Peyer's patch (tissue), 4 donors: ENCODE data around the gene FITM2. TPM values are rescaled to one million over a fixed set of nuclear protein-coding genes. Genes with fewer than 3 reads are reported as not detected.

Experiments
- DNase-seq, 3 donors: peaks; one replicate each; pipeline ENCODE4 v3.0.0-alpha.2; 2017 to 2019
- H3K27ac ChIP-seq, 4 donors: fragments of 200-600 bp; sonication (generic); one replicate each; pipeline ENCODE4 v1.5.1; 2016 to 2019
- H3K27me3 ChIP-seq, 2 donors: fragments of 200-600 bp; sonication (generic); one replicate each; pipeline ENCODE4 v1.5.1; 2019
- H3K36me3 ChIP-seq, 3 donors: fragments of 200-600 bp; sonication (generic); one replicate each; pipeline ENCODE4 v1.5.1; 2016 to 2019
- H3K4me1 ChIP-seq, 4 donors: fragments of 200-600 bp; sonication (generic); one replicate each; pipeline ENCODE4 v1.5.1; 2016 to 2019
- H3K4me3 ChIP-seq, 4 donors: fragments of 200-600 bp; sonication (generic); 1 replicate in 3 of 4; 2 replicates in 1 of 4; pipeline ENCODE4 v1.5.1; 2016 to 2019; ENCODE audit warnings: mild to moderate bottlenecking in 1 of 4
- H3K9me3 ChIP-seq, 4 donors: fragments of 200-600 bp; sonication (generic); one replicate each; pipeline ENCODE4 v1.5.1; 2016 to 2019; ENCODE audit warnings: mild to moderate bottlenecking in 1 of 4
- POLR2A ChIP-seq, 2 donors: fragments of 450-650 bp; IDR thresholded peaks; one replicate each; pipeline ENCODE4 v1.5.1; 2017; ENCODE audit warnings: antibody characterized with exemption in 2 of 2, mild to moderate bottlenecking in 2 of 2, moderate library complexity in 2 of 2
- total RNA-seq, 4 donors: library from RNA; depleted of rRNA; stranded (reverse); fragments of >200 nt; gene quantifications; one replicate each; pipeline ENCODE4 v1.1.0, GENCODE V29; 2016
- TF ChIP-seq, protein P1 (sequence below), 6 experiments: fragments of 450-650 bp in 4 of 6; fragments of 200-600 bp in 2 of 6; sonication (generic) in 1 of 6; IDR thresholded peaks; one replicate each; pipeline ENCODE4 v1.5.1; 2017 to 2019; ENCODE audit warnings: antibody characterized with exemption in 6 of 6, mild to moderate bottlenecking in 3 of 6, moderate library complexity in 1 of 6

FITM2 gene
- total RNA-seq, 4 donors from 2014 or later: 8.7 to 11.7 (median 10.8) TPM

DNA sequence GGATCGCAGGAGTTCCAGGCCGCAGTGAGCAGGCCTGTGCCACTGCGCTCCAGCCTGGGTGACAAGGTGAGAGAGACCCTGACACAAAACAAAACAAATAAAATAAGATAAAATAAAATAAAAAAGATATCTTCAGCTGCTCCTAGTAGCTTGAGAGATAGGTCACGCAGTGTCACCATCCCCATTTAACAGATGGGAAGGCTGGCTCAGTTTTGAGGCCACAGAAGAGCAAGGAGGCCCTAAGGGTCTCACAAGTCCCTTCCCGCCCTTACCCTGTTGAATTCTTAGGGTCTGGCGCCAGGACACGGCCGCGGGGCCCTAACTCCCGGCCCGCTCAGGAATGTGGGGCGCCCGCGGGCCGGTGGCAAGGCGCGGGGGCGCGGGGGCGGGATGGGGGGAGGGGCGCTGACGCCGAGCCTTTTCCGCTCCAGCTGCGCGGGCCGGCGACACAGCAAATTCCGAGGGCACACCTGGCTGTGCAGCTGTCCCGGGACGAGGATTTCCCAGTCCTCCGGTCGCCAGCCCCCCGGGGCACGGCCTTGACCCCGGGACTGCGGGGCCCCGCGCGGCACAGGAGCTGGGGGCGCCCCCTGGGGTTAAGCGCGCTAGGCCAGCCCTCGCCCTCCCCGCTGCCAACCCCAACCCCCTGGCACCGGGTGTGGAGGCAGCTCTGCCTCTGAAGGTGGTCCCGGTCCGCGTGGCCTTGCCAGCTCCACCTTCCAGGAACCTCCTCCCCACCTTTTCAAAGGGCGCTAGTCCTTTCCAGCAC is 15.6 kb upstream of the FITM2 start:
- Histone ChIP-seq H3K36me3 (no peaks in the 10 kb centered on the region), H3K4me3 (peak overlapping the region; percentile 24 to 53 (median 33)), H3K27me3 (no peaks in the 10 kb centered on the region), H3K9me3 (no peaks in the 10 kb centered on the region), H3K27ac (no peak overlapping the region), H3K4me1 (peaks cover 0 to 6% (median 3%) of the 10 kb centered on the region in 4 donors)
- no peak for DNase-seq
- TF ChIP-seq, protein P1, sequence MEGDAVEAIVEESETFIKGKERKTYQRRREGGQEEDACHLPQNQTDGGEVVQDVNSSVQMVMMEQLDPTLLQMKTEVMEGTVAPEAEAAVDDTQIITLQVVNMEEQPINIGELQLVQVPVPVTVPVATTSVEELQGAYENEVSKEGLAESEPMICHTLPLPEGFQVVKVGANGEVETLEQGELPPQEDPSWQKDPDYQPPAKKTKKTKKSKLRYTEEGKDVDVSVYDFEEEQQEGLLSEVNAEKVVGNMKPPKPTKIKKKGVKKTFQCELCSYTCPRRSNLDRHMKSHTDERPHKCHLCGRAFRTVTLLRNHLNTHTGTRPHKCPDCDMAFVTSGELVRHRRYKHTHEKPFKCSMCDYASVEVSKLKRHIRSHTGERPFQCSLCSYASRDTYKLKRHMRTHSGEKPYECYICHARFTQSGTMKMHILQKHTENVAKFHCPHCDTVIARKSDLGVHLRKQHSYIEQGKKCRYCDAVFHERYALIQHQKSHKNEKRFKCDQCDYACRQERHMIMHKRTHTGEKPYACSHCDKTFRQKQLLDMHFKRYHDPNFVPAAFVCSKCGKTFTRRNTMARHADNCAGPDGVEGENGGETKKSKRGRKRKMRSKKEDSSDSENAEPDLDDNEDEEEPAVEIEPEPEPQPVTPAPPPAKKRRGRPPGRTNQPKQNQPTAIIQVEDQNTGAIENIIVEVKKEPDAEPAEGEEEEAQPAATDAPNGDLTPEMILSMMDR (IDR thresholded peaks at IDR 0.05): no peak
- no peak for TF ChIP-seq POLR2A (IDR thresholded peaks at IDR 0.05)

DNA sequence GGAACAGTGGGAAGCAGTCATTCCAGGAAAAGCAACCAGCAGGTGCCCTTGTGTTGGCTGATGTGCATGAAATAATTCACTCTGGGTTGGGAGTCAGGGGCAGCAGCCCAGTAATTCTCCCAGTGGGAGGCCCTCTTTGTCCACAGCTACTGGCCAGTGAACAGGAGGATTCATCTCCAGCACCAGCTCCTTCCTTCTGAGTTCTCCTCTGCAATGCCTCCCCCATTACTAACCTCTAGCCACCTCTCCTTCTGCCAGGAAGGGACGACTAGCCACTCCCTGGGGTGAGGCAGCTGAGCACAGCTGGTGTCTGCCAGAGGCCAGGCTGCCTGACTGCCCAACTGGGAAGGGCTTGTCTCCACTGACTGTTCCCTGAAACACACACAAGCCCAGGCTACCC is 13.3 kb upstream of the FITM2 start:
- Histone ChIP-seq H3K27ac (peak overlapping the region in 1 of 4 donors; percentile 11), H3K27me3 (no peaks in the 10 kb centered on the region), H3K4me3 (no peak overlapping the region), H3K4me1 (peaks cover 0 to 6% (median 3%) of the 10 kb centered on the region in 4 donors), H3K36me3 (no peaks in the 10 kb centered on the region), H3K9me3 (no peaks in the 10 kb centered on the region)
- peak in 2 of 3 donors; percentile 60 to 70 for DNase-seq
- no peak for TF ChIP-seq POLR2A (IDR thresholded peaks at IDR 0.05)
- TF ChIP-seq, protein P1 (IDR thresholded peaks at IDR 0.05): no peak

DNA sequence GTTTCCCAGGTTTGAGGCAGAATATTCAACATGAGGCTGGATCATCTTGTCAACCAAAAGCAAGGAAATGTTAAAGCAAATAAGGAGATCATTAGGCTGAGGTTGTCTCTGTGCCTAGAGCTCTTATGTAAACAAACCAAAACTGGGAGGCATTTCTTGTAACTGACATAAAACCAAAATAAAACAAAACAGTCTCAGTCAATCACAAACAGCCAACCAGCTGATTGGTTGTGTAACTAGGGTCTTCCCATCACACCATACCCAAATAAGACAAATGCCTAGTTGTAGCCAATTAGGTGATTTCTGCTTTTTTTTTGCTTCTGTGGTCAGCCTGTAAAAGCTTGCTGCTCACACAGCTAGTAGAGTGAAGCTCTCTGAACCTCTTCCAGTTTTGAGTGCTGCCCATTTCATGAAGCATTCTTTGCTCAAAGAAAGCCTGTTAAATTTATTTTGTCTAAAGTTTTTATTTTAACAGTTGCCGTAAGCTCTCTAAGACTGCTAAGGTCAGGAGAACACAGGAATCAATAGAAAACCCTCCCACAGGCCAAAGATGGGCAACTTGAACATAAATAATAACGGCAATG is 8.9 kb upstream of the FITM2 start:
- Histone ChIP-seq H3K4me3 (no peak overlapping the region), H3K27me3 (no peaks in the 10 kb centered on the region), H3K36me3 (no peaks in the 10 kb centered on the region), H3K27ac (no peak overlapping the region), H3K4me1 (no peaks in the 10 kb centered on the region), H3K9me3 (no peaks in the 10 kb centered on the region)
- no peak for DNase-seq
- TF ChIP-seq POLR2A (IDR thresholded peaks at IDR 0.05): no peak
- TF ChIP-seq, protein P1 (IDR thresholded peaks at IDR 0.05): no peak

DNA sequence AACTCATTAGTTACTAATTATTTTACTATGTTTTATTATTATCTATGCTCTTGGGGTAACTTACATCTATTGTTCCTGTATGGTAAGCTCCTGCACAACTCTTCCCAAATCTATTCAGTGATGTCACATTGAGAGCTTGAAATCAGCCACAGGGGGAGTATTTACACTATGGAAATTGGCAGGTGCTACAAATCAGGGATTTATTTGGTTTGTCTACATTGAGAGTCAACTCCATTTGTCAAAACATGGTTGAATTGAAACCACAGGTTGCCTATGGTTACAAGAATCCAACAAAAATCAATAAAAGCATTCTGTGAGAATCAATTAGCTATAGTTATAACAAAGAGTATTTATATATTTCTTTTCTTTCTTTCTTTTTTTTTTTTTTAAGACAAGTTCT is 3.9 kb upstream of the FITM2 start:
- H3K4me3 ChIP-seq: no peak overlapping the region
- H3K4me1 ChIP-seq: peaks cover 0 to 11% (median 3%) of the 10 kb centered on the region in 4 donors
- H3K36me3 ChIP-seq: no peaks in the 10 kb centered on the region
- H3K27ac ChIP-seq: no peak overlapping the region
- no peak for DNase-seq
- no peaks in the 10 kb centered on the region for H3K27me3 ChIP-seq
- TF ChIP-seq POLR2A (IDR thresholded peaks at IDR 0.05): no peak
- TF ChIP-seq, protein P1 (IDR thresholded peaks at IDR 0.05): no peak
- H3K9me3 ChIP-seq: no peaks in the 10 kb centered on the region

DNA sequence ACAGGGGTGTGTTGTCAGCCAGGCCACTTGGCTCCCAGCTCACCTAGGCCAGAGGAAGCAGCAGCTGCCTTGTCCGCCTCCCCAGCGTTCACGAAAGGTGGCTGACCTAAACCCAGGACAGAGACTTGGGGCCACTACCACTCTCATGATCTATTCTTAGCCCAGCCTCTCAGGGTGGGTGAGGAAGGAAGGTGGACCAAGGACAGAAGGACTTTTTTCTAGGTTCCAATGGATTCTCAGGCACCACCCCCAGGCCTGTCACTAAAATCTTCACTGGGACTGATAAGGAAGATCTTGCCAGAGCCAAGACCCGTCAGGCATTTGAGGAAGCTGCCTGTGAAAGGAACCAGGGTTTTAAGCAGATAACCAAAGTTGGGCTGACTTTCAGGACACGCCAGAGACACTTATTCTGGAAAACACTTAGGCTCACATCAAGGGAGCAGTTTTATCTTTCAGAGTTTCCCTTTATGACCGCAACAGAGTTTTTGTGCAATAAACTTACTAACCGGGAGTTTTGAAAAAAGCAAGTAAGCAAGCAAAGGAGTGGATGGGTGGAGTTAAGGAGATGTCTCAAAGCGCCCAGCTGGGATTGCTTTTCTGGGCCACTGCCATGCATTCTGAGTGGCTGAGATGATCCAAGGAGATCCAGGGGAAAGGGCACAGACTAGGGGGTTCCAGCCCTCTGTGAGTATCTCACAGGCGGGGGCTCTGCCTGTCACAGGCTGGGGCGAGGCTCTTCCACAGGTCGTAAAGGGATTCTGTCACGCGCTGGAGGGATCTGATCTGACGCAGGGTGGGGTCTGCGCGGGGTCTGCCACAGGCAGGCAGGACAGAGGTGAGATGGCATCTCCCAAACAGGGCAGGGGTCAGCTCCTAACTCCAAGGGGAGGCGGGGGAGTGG is 989 bp downstream of the FITM2 start:
- peak in 1 of 3 donors; percentile 58 for DNase-seq
- Histone ChIP-seq H3K36me3 (no peaks in the 10 kb centered on the region), H3K4me3 (peak overlapping the region; percentile 67 to 97 (median 88)), H3K27ac (peak overlapping the region; percentile 59 to 85 (median 79)), H3K4me1 (peaks cover 0 to 11% (median 5%) of the 10 kb centered on the region in 4 donors), H3K27me3 (no peaks in the 10 kb centered on the region), H3K9me3 (no peaks in the 10 kb centered on the region)
- TF ChIP-seq, protein P1 (IDR thresholded peaks at IDR 0.05): no peak
- no peak for TF ChIP-seq POLR2A (IDR thresholded peaks at IDR 0.05)
